ENCODE data around the gene AP5S1.
"Not testable (repeated sequence)": the region's sequence is repeated elsewhere in the genome, so short reads cannot be mapped to it uniquely, and the experiment has no call there.

AP5S1 gene

DNA sequence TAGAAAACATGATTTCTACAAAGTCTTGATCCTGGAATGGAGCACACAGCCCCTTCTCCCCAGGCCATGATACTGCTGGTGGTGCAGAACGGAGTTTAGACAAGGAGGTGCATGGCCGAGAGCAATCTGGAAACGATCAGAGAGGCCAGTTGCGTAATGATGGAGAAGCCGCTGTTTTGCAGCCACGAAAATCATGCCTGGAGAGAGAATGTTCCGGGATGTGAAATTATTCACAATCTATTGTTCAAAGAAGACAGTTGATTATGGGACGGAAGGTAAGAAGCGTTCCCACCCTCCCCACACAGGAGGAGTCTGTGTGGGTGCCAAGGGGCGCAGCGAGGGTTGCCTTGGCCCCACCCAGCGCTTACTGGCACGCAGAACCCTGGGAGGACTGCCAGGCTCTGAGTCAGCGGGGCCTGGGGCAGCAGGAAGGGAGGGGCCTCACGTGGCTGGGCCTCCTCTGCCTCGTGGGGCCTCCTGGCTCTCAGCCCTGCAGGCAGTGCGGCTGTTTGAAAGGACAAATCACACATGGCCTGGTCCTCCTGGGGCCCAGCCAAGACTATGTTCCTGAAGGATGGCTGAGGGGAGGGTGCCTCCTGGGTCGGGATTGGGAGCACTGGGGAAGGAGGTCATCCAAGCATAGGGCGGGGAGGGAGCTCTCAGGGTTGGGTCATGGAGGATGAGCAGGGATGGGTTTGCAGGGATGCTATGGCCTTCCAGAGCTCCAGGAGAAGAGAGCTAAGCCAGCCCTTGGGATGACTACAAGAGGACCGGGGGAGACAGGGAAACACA lies 8.7 kb upstream of the AP5S1 start:
- peak; percentile 81 to 88 (median 88) for DNase-seq (ENCODE audit: low read depth in 2 of 3, low spot score in 1 of 3)

DNA sequence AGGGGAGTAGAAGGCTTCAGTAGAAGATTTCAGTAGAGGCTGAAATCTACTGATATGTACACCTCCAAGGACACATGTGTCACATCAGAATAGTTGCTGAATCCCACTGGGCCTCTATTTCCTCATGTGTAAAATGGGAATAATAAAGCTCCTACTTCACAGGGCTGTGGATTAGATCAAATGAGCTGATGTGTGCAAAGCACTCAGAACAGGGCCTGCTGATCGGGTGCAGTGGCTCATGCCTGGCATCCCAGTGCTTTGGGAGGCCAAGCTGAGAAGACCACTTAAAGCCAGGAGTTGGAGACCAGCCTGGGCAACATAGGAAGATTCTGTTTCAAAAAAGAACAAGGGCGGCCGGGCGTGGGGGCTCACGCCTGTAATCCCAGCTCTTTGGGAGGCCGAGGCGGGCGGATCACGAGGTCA lies 8.1 kb upstream of the AP5S1 start:
- DNase-seq (ENCODE audit: low read depth in 2 of 3, low spot score in 1 of 3) = no peak

DNA sequence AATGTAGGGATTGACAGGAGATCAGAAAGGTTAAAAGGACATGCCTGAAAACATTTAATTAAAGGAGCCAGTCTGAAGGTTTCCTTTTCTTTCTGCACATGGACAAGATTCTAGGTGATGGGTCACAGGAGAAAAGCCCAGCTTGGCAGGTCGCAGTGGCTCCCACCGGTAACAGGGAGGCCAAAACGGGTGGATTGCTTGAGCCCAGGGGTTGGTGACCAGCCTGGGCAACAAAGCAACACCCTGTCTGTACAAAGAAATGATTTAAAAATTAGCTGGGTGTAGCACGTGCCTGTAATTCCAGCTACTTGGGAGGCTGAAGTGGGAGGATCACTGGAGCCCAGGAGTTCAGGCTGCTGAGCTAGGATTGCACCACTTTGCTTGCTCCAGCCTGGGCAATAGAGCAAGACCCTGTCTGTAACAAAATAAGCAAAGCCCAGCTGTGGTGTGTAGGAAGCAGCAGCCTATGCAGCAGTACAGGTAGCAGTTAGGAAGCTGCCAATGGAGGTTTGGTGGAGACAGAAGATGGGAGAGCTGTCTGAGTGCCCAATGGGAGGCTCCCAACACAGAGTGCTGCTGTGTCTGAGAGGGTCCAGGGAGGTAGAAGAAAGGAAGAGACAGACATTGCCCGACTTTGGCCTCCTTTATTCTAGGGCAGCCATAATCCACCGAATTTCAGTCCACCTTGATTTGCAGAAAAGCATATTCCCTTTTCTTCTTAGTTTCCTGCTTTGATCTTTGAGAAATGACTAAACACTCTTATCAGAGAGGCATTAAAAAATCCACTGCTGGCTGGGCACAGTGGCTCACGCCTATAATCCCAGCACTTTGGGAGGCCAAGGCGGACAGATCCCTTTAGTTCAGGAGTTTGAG lies 7.1 kb upstream of the AP5S1 start:
- no peak for DNase-seq (ENCODE audit: low read depth in 2 of 3, low spot score in 1 of 3)

DNA sequence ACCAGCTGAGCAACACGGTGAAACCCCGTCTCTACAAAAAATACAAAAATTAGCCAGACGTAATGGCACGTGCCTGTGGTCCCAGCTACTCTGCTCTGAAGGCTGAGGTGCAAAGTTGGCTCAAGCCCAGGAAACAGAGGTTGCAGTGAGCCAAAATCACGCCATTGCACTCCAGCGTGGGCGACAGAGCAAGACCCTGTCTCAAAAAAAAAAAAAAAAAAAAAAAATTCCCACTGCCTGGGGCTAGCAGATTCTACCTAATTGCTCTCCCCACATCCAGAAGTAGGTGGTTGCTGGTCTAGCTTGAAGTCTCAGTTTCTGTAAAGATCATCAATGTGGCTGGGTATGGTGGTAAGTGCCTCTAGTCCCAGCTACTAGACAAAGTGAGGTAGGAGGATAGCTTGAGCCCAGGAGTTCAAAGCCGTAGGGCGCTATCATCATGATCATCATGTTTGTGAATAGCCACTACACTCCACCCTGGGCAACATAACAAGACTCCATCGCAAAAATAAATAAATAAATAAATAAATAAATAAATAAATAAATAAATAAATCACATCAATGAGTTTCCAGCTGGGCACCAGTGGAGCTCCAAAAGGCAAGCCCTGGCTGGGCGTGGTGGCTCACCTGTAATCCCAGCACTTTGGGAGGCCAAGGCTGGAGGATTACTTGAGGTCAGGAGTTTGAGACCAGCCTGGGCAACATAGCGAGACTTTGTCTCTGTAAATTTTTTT lies 6.3 kb upstream of the AP5S1 start:
- DNase-seq (ENCODE audit: low read depth in 2 of 3, low spot score in 1 of 3) = no peak

DNA sequence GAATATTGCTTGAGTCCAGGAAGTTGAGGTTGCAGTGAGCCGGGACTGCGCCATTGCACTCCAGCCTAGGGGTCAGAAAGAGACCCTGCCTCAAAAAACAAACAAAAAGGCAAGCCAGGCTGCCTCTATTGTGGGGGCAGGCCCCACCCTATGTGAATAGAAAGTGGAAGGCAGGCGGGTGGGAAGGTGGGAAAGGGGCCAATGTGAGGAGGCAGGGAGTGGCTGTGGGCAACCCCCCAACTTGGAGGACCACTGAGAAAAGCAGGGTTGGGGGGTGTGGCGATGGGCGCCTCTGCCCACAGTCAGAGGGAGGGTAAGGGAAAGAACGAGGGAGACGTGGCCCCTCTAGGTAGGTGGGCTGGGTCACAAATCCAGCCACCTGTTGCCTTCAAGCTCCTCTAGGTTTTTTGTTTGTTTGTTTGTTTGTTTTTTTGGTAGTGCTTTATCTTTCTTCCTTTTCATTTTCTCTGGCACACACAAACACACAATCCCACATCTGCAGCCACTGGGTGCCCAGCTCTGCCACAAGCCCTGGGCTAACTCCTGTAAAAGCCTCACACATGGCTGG lies 5.3 kb upstream of the AP5S1 start:
- no peak for DNase-seq (ENCODE audit: low read depth in 2 of 3, low spot score in 1 of 3)

DNA sequence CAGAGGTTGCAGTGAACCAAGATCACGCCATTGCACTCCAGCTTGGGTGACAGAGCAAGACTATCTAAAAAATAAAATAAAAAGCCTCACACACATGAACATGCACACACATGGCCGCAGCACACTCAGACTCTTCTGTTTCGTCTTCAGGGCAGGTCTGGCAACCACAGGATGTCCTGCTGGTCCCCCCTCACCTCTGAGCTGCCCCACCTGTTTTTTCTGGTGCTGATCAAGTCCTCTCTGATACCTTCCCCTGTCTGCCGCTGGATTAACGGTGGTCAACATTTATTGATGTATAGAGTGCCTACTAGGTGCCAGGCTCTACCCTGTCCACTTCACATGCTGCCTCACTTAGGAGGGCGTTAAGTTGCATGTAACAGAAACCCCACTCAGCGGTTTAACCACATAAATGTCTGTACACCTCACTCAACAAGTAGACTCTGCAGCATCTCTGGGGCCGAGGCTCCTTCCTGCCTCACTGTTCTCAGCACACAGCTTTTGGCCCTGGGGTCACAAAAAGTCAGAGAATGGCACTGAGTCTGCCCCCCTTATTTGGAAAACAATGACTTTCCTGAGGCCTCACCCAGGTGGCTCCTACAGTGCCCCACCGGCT lies 4.5 kb upstream of the AP5S1 start:
- DNase-seq (ENCODE audit: low read depth in 2 of 3, low spot score in 1 of 3) = no peak

- DNase-seq (ENCODE audit: low read depth in 2 of 3, low spot score in 1 of 3) = no peak
Observed at GRCh38 chr20:3818155-3819151, 1.9 kb upstream of the AP5S1 start.

GRCh38 chr20:3819411-3820047 lies 818 bp upstream of the AP5S1 start:
- DNase-seq (ENCODE audit: low read depth in 2 of 3, low spot score in 1 of 3) = no peak

GRCh38 chr20:3820901-3821727 lies 767 bp downstream of the AP5S1 start:
- DNase-seq (ENCODE audit: low read depth in 2 of 3, low spot score in 1 of 3) = no peak

DNA sequence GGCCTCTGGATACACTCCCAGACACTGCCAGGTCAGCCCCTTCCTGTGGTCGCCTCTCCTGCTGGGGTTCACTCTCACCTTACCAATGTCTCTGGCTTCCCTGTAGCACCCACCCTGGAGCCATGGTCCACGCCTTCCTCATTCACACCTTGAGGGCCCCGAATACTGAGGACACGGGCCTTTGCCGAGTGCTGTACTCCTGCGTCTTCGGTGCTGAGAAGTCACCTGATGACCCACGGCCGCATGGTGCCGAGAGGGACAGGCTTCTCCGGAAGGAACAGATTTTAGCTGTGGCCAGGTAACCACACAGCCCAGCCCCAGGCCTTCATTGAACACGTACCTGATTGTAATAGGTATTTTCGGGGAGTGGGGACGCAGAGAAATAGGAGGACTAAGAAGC lies 1.6 kb downstream of the AP5S1 start:
- DNase-seq (ENCODE audit: low read depth in 2 of 3, low spot score in 1 of 3) = no peak

DNA sequence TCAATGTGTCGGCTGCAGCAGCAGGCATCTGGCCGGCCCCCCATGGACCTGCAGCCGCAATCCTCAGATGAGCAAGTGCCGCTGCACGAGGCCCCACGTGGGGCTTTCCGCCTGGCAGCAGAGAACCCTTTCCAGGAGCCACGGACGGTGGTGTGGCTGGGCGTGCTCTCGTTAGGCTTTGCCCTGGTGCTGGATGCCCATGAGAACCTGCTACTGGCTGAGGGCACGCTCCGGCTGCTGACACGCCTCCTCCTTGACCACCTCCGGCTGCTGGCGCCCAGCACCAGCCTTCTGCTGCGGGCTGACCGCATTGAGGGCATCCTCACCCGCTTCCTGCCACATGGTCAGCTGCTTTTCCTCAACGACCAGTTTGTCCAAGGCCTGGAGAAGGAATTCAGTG lies 3.5 kb downstream of the AP5S1 start:
- DNase-seq (ENCODE audit: low read depth in 2 of 3, low spot score in 1 of 3) = no peak

DNA sequence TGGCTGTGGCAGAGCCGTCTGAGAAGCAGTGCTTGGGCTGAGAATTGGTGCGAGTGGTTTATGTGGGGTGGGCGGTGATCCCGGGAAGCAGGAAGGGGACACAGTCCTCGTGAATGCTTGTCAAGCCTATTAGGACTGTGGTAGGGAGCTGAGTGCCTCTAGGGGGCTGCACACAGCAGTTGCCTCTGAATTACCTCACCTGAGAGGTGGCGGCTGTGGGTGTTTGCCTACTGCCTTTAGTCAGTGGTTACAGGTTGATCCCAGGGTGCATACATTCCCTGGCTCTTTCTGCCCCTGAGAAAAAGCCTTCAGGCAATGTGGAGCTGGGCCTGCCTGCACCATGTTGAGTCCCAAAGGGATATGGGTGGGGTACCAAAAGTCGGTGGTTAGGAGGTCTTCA lies 5.2 kb downstream of the AP5S1 start:
- DNase-seq (ENCODE audit: low read depth in 2 of 3, low spot score in 1 of 3) = no peak

DNA sequence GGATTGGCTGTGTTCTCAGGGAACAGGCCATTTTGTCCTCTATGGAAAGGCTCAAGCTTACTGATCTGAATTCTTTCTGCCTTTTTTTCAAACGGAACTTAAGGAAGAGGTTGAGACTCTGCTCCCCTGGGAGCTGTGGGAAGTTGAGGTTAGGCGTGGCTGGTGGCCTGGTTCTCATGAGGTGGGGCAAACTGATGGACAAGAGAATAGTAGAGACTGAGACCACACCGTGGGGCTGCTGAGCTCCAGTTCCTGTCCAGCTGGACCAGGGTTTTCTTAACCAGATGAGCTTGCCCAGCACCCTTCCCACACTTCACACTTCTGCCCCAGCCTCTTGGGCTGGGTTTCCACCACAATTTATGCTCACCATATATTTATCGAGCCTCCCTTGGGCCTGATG lies 6.1 kb downstream of the AP5S1 start:
- no peak for DNase-seq (ENCODE audit: low read depth in 2 of 3, low spot score in 1 of 3)

GRCh38 chr20:3828798-3829197 lies 8.5 kb downstream of the AP5S1 start:
- no peak for DNase-seq (ENCODE audit: low read depth in 2 of 3, low spot score in 1 of 3)

DNA sequence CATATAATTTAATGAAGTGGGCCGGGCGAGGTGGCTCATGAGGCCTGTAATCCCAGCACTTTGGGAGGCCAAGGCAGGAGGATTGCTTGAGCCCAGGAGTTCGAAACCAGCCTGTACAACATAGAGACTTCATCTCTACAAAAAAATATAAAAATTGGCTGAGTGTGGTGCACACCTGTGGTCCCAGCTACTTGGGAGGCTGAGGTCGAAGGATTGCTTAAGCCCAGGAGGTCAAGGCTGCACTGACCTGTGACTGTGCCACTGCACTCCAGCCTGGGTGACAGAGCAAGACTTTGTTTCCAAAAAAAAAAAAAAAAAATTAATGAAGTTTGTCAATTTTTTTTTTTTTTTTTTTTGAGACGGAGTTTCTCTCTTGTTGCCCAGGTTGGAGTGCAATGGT lies 9.5 kb downstream of the AP5S1 start:
- DNase-seq (ENCODE audit: low read depth in 2 of 3, low spot score in 1 of 3) = not testable (repeated sequence)

DNA sequence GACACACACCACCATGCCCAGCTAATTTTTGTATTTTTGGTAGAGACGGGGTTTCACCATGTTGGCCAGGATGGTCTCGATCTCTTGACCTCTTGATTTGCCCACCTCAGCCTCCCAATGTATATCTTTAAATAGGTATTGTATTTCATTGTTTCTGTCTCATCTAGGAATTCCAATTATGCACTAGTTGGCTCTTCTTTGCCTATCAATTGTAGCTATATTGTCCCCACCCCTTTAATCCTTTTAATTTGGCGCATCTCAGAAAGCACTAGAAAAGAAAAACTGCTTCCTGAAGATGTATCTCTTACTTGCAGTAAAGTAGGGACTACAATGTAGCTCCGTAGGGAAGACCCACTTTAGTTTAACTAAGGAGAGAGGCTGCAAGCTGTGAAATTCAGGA lies 15.8 kb downstream of the AP5S1 start:
- no peak for DNase-seq (ENCODE audit: low read depth in 2 of 3, low spot score in 1 of 3)

DNA sequence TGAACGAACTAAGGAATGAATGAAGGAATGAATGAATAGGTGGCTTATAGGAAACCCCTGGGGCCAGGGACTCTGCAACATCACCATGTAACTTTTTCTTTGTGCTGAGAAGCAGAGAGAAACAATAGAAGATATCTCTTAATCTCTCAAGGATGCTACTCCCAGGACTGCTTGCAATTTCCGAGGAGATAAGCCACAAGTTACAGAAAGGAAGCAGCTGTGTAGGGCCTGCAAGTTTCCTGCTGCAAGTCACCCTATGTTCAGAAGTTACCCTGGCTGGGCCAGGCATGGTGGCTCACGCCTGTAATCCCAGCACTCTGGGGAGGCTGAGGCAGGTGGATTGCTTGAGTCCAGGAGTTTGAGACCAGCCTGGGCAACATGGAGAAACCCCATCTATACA lies 19.0 kb downstream of the AP5S1 start:
- DNase-seq (ENCODE audit: low read depth in 2 of 3, low spot score in 1 of 3) = no peak

- DNase-seq (ENCODE audit: low read depth in 2 of 3, low spot score in 1 of 3) = not testable (repeated sequence)
Observed at GRCh38 chr20:3840201-3840600, 19.9 kb downstream of the AP5S1 start.
